HEK293T (cell line): Measurements from ENCODE around the gene MYF6.

Source experiments
- ARNT ChIP-seq: fragments of 450-650 bp; IDR thresholded peaks from 2 replicates; pipeline ENCODE4 v1.6.1; 2017; ENCODE audit warnings: mild to moderate bottlenecking
- CTBP1 ChIP-seq: fragments of 450-650 bp; IDR thresholded peaks from 2 replicates; pipeline ENCODE4 v1.6.1; 2016; ENCODE audit warnings: borderline replicate concordance
- ELF4 ChIP-seq: fragments of 450-650 bp; IDR thresholded peaks from 2 replicates; pipeline ENCODE4 v1.6.1; 2017; ENCODE audit warnings: antibody characterized with exemption
- FOXM1 ChIP-seq: fragments of 450-650 bp; IDR thresholded peaks from 2 replicates; pipeline ENCODE4 v1.6.1; 2017; ENCODE audit warnings: mild to moderate bottlenecking, borderline replicate concordance
- HDGF ChIP-seq: fragments of 450-650 bp; IDR thresholded peaks from 2 replicates; pipeline ENCODE4 v1.6.1; 2017; ENCODE audit warnings: antibody characterized with exemption, borderline replicate concordance
- SP1 ChIP-seq: fragments of 450-650 bp; IDR thresholded peaks from 2 replicates; pipeline ENCODE4 v1.6.1; 2017

GRCh38 chr12:80700327-80700726, 7.1 kb upstream of the MYF6 start:
- TF ChIP-seq FOXM1 (no peak), SP1 (no peak), HDGF (no peak), ELF4 (no peak), ARNT (no peak), CTBP1 (no peak)
